Vagina (tissue), 2 donors: Measurements from ENCODE around the gene CARD10. TPM values are rescaled to one million over a fixed set of nuclear protein-coding genes. Genes with fewer than 3 reads are reported as not detected.

Experiments used
- DNase-seq, 2 donors: peaks; one replicate each; pipeline ENCODE4 v3.0.0-alpha.2; 2017; ENCODE audit errors: extremely low spot score in 2 of 2
- H3K27ac ChIP-seq: fragments of 200-600 bp; sonication (generic); one replicate; pipeline ENCODE4 v1.5.1; 2019
- H3K27me3 ChIP-seq: fragments of 200-600 bp; sonication (generic); one replicate; pipeline ENCODE4 v1.5.1; 2019
- H3K36me3 ChIP-seq, 2 donors: fragments of 200-600 bp; sonication (generic); one replicate each; pipeline ENCODE4 v1.5.1; 2017 to 2019
- H3K4me1 ChIP-seq: fragments of 200-600 bp; sonication (generic); one replicate; pipeline ENCODE4 v1.5.1; 2019
- H3K4me3 ChIP-seq, 2 donors: fragments of 200-600 bp; sonication (generic); 1 replicate in 1 of 2; 2 replicates in 1 of 2; pipeline ENCODE4 v1.5.1; 2016 to 2019
- H3K9me3 ChIP-seq: fragments of 200-600 bp; sonication (generic); one replicate; pipeline ENCODE4 v1.5.1; 2019
- CTCF ChIP-seq, 3 experiments: fragments of 450-650 bp in 2 of 3; fragments of 200-600 bp in 1 of 3; sonication (generic) in 1 of 3; IDR thresholded peaks; one replicate each; pipeline ENCODE4 v1.5.1; 2017 to 2019; ENCODE audit warnings: antibody characterized with exemption in 3 of 3, mild to moderate bottlenecking in 2 of 3, moderate library complexity in 2 of 3
- POLR2A ChIP-seq, 2 donors: fragments of 450-650 bp; IDR thresholded peaks; one replicate each; pipeline ENCODE4 v1.6.1; 2017; ENCODE audit warnings: antibody characterized with exemption in 2 of 2, mild to moderate bottlenecking in 2 of 2, moderate library complexity in 2 of 2
- POLR2AphosphoS5 ChIP-seq, 2 donors: sonication (generic); formaldehyde crosslinking; IDR thresholded peaks; one replicate each; pipeline ENCODE4 v1.9.0; 2017; ENCODE audit warnings: antibody characterized with exemption in 2 of 2, mild to moderate bottlenecking in 2 of 2, low read depth in 1 of 2; ENCODE audit not compliant: insufficient read depth in 1 of 2
- intact Hi-C: fragments of 100-400 bp; cut with DNase I; formaldehyde crosslinking; loops from one replicate; pipeline ENCODE4 v1.15.1; 2023
- total RNA-seq: library from RNA; depleted of rRNA; stranded (reverse); fragments of >200 nt; gene quantifications from one replicate; pipeline ENCODE4 v1.2.3, GENCODE V29; 2016

The CARD10 gene
- total RNA-seq, 1 donor from 2014 or later, result 11.0 TPM

GRCh38 chr22:37456346-37456745 lies 62.9 kb downstream of the CARD10 start:
- intact Hi-C loops, result loop anchor here (10.0 kb wide), 1 partner anchor 132 kb away; no protein-coding TSS in a partner anchor
- no peak overlapping the region for H3K27ac ChIP-seq
- H3K36me3 ChIP-seq, result no peaks in the 10 kb centered on the region
- no peak overlapping the region for H3K4me3 ChIP-seq
- H3K4me1 ChIP-seq, result no peaks in the 10 kb centered on the region
- H3K27me3 ChIP-seq, result peaks cover 4% of the 10 kb centered on the region
- H3K9me3 ChIP-seq, result no peaks in the 10 kb centered on the region
- TF ChIP-seq POLR2A (IDR thresholded peaks at IDR 0.05) (no peak), POLR2AphosphoS5 (IDR thresholded peaks at IDR 0.05; ENCODE audit: insufficient read depth in 1 of 2, low read depth in 1 of 2) (no peak), CTCF (IDR thresholded peaks at IDR 0.05) (no peak)
- DNase-seq, result no peak

- H3K27me3 ChIP-seq, result peaks cover 4% of the 10 kb centered on the region
- TF ChIP-seq CTCF (IDR thresholded peaks at IDR 0.05) (no peak), POLR2AphosphoS5 (IDR thresholded peaks at IDR 0.05; ENCODE audit: insufficient read depth in 1 of 2, low read depth in 1 of 2) (no peak), POLR2A (IDR thresholded peaks at IDR 0.05) (no peak)
- intact Hi-C loops, result loop anchor here (10.0 kb wide), 1 partner anchor 131 kb away; no protein-coding TSS in a partner anchor
- H3K27ac ChIP-seq, result no peak overlapping the region
- DNase-seq, result no peak
- no peak overlapping the region for H3K4me3 ChIP-seq
- H3K36me3 ChIP-seq, result no peaks in the 10 kb centered on the region
- H3K9me3 ChIP-seq, result no peaks in the 10 kb centered on the region
- H3K4me1 ChIP-seq, result no peaks in the 10 kb centered on the region
Observed at GRCh38 chr22:37455896-37456295, 63.3 kb downstream of the CARD10 start.

GRCh38 chr22:37454857-37455686 lies 64.1 kb downstream of the CARD10 start:
- no peaks in the 10 kb centered on the region for H3K9me3 ChIP-seq
- H3K4me1 ChIP-seq, result no peaks in the 10 kb centered on the region
- peaks cover 4% of the 10 kb centered on the region for H3K27me3 ChIP-seq
- H3K27ac ChIP-seq, result no peak overlapping the region
- DNase-seq, result no peak
- no peak overlapping the region for H3K4me3 ChIP-seq
- intact Hi-C loops, result loop anchor here (10.0 kb wide), 1 partner anchor 130 kb away; no protein-coding TSS in a partner anchor
- TF ChIP-seq POLR2A (IDR thresholded peaks at IDR 0.05) (no peak), CTCF (IDR thresholded peaks at IDR 0.05) (no peak), POLR2AphosphoS5 (IDR thresholded peaks at IDR 0.05; ENCODE audit: insufficient read depth in 1 of 2, low read depth in 1 of 2) (no peak)
- no peaks in the 10 kb centered on the region for H3K36me3 ChIP-seq

DNA sequence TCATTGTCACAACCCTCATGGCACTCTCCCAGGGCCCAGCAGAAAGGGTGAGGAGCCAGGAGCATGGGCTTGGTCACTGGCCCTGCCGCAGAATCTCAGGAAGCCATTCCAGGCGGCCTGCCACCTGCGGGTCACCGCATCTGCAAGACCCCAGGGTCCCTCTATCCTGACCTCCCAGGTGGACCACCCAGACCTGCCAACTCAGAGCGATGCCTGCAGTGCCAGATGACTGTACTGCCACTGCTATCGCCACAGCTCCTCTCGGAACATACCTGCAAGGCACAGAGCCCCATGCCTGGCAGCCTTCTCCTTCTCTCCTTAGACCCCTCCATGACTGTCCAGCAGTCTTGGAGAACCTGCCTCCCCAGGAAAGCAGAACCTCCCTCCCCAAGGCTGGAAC lies 65.5 kb downstream of the CARD10 start:
- Histone ChIP-seq H3K4me3 (no peak overlapping the region), H3K9me3 (no peaks in the 10 kb centered on the region), H3K27ac (no peak overlapping the region), H3K36me3 (no peaks in the 10 kb centered on the region), H3K4me1 (no peaks in the 10 kb centered on the region), H3K27me3 (peaks cover 4% of the 10 kb centered on the region)
- no peak for TF ChIP-seq POLR2AphosphoS5 (IDR thresholded peaks at IDR 0.05; ENCODE audit: insufficient read depth in 1 of 2, low read depth in 1 of 2)
- TF ChIP-seq CTCF (IDR thresholded peaks at IDR 0.05), result no peak
- TF ChIP-seq POLR2A (IDR thresholded peaks at IDR 0.05), result no peak
- no peak for DNase-seq
- intact Hi-C loops, result loop anchor here (10.0 kb wide), 1 partner anchor 129 kb away; no protein-coding TSS in a partner anchor

GRCh38 chr22:37451218-37451617 lies 68.0 kb downstream of the CARD10 start:
- no peaks in the 10 kb centered on the region for H3K27me3 ChIP-seq
- H3K4me3 ChIP-seq, result no peak overlapping the region
- H3K4me1 ChIP-seq, result no peaks in the 10 kb centered on the region
- DNase-seq, result no peak
- no peak overlapping the region for H3K27ac ChIP-seq
- intact Hi-C loops, result loop anchor here (10.0 kb wide), 1 partner anchor 126 kb away; no protein-coding TSS in a partner anchor
- H3K9me3 ChIP-seq, result no peaks in the 10 kb centered on the region
- H3K36me3 ChIP-seq, result no peaks in the 10 kb centered on the region
- TF ChIP-seq POLR2A (IDR thresholded peaks at IDR 0.05) (no peak), CTCF (IDR thresholded peaks at IDR 0.05) (no peak), POLR2AphosphoS5 (IDR thresholded peaks at IDR 0.05; ENCODE audit: insufficient read depth in 1 of 2, low read depth in 1 of 2) (no peak)
